PC-9 (cell line): ENCODE measurements around the gene ESAM. TPM values are rescaled to one million over a fixed set of nuclear protein-coding genes. Genes with fewer than 3 reads are reported as not detected.
A peak's percentile ranks its signal among the peaks of the same experiment; 100 is the strongest.

Experiments used
- BruUV-seq: library from RNA; stranded (reverse); fragments of 400-500 nt; replicated peaks from 2 replicates; lab custom pipeline; 2021; lab: Mats Ljungman, UMichigan
- CTCF ChIA-PET: fragments of 300-600 bp; sonication (Branson Sonifier 250); formaldehyde crosslinking; loops from one replicate; lab custom pipeline; 2022; ENCODE audit warnings: antibody characterized with exemption; lab: Charles Lee
- POLR2A ChIA-PET: fragments of 300-600 bp; sonication (Branson Sonifier 250); formaldehyde crosslinking; loops from one replicate; lab custom pipeline; 2022; ENCODE audit warnings: antibody characterized with exemption; ENCODE audit not compliant: unreplicated experiment; lab: Charles Lee
- DNase-seq, 2 experiments: peaks; one replicate each; pipeline versions ENCODE4 v3.0.0 to v3.0.0-alpha.2; 2015 to 2022; ENCODE audit warnings: mixed read lengths in 1 of 2
- H2AFZ ChIP-seq: fragments of 200-600 bp; sonication (generic); 2 replicates; pipeline ENCODE4 v1.8.1; 2017; ENCODE audit warnings: antibody characterized with exemption
- H3F3A ChIP-seq: fragments of 200-600 bp; sonication (generic); 2 replicates; pipeline ENCODE4 v1.8.1; 2017; ENCODE audit warnings: antibody characterized with exemption, mild to moderate bottlenecking, low read depth; ENCODE audit not compliant: insufficient read depth
- H3K27ac ChIP-seq: fragments of 200-600 bp; sonication (generic); 2 replicates; pipeline ENCODE4 v1.6.1; 2016; ENCODE audit warnings: mixed run types
- H3K27me3 ChIP-seq: fragments of 200-600 bp; sonication (generic); 2 replicates; pipeline ENCODE4 v1.6.1; 2016; ENCODE audit warnings: low read depth, mixed run types; ENCODE audit not compliant: insufficient read depth
- H3K36me3 ChIP-seq: fragments of 200-600 bp; sonication (generic); 2 replicates; pipeline ENCODE4 v1.6.1; 2016; ENCODE audit warnings: low read depth, mixed run types
- H3K4me1 ChIP-seq: fragments of 200-600 bp; sonication (generic); replicated peaks from 2 replicates; pipeline ENCODE4 v1.6.1; 2016; ENCODE audit warnings: mixed run types; ENCODE audit not compliant: insufficient read depth
- H3K4me2 ChIP-seq: fragments of 200-600 bp; sonication (generic); 2 replicates; pipeline ENCODE4 v1.6.1; 2017; ENCODE audit warnings: mixed run types
- H3K4me3 ChIP-seq: fragments of 200-600 bp; sonication (generic); 2 replicates; pipeline ENCODE4 v1.6.1; 2016; ENCODE audit warnings: mixed run types
- H3K79me2 ChIP-seq: fragments of 200-600 bp; sonication (generic); 2 replicates; pipeline ENCODE4 v1.6.1; 2017; ENCODE audit warnings: low read depth, mixed run types
- H3K9me2 ChIP-seq: fragments of 200-600 bp; sonication (generic); 2 replicates; pipeline ENCODE4 v1.8.1; 2017; ENCODE audit warnings: mild to moderate bottlenecking; ENCODE audit not compliant: insufficient read depth
- H3K9me3 ChIP-seq: fragments of 200-600 bp; sonication (generic); 2 replicates; pipeline ENCODE4 v1.8.1; 2016; ENCODE audit warnings: low read depth; ENCODE audit not compliant: insufficient read depth
- H4K20me1 ChIP-seq: fragments of 200-600 bp; sonication (generic); 2 replicates; pipeline ENCODE4 v1.8.1; 2017; ENCODE audit not compliant: insufficient read depth
- EZH2 ChIP-seq: fragments of 200-600 bp; sonication (generic); IDR thresholded peaks from 2 replicates; pipeline ENCODE4 v1.8.0; 2017; ENCODE audit warnings: antibody characterized with exemption, low read depth
- intact Hi-C: fragments of 100-400 bp; cut with micrococcal nuclease; formaldehyde crosslinking; loops from one replicate; pipeline ENCODE4 v1.10.0; 2022; ENCODE audit not compliant: unreplicated experiment
- total RNA-seq: library from RNA; stranded (reverse); gene quantifications from 2 replicates; pipeline ENCODE4 v1.2.3, GENCODE V29; 2021
- TF ChIP-seq, protein P1 (sequence below): fragments of 200-600 bp; sonication (generic); conservative IDR thresholded peaks from 2 replicates; pipeline ENCODE4 v1.6.1; 2017; ENCODE audit warnings: mixed run types, antibody characterized with exemption, mild to moderate bottlenecking, moderate library complexity

The ESAM gene
- total RNA-seq, 1 experiment from 2014 or later: 13.5 TPM

GRCh38 chr11:124742555-124742954, 19.5 kb downstream of the ESAM start:
- Histone ChIP-seq H2AFZ (no peak overlapping the region), H3F3A (peaks cover 19% of the 10 kb centered on the region), H3K9me3 (no peaks in the 10 kb centered on the region), H4K20me1 (no peaks in the 10 kb centered on the region), H3K79me2 (no peaks in the 10 kb centered on the region; the same call in 1 of the 2 replicates), H3K4me2 (no peak overlapping the region), H3K9me2 (no peaks in the 10 kb centered on the region), H3K27me3 (no peaks in the 10 kb centered on the region; the same call in 1 of the 2 replicates), H3K36me3 (0 out of 2 replicates have a peak, but pooled peaks cover 3% of the 10 kb centered on the region), H3K4me3 (no peak overlapping the region), H3K4me1 (peaks cover 9% of the 10 kb centered on the region), H3K27ac (no peak overlapping the region)
- TF ChIP-seq EZH2: no peak
- TF ChIP-seq, protein P1, sequence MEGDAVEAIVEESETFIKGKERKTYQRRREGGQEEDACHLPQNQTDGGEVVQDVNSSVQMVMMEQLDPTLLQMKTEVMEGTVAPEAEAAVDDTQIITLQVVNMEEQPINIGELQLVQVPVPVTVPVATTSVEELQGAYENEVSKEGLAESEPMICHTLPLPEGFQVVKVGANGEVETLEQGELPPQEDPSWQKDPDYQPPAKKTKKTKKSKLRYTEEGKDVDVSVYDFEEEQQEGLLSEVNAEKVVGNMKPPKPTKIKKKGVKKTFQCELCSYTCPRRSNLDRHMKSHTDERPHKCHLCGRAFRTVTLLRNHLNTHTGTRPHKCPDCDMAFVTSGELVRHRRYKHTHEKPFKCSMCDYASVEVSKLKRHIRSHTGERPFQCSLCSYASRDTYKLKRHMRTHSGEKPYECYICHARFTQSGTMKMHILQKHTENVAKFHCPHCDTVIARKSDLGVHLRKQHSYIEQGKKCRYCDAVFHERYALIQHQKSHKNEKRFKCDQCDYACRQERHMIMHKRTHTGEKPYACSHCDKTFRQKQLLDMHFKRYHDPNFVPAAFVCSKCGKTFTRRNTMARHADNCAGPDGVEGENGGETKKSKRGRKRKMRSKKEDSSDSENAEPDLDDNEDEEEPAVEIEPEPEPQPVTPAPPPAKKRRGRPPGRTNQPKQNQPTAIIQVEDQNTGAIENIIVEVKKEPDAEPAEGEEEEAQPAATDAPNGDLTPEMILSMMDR: no peak
- no TSS peak for BruUV-seq
- DNase-seq: no peak
- intact Hi-C loops: loop anchor here (10.0 kb wide), 1 partner anchor 52 kb away; no protein-coding TSS in a partner anchor
- ChIA-PET POLR2A (no interaction called here), CTCF (no interaction called here)

- BruUV-seq: TSS peak; percentile 19
- POLR2A ChIA-PET: interaction anchor here (1.0 kb wide), 1 partner anchor 12 kb away, joined by 4 read pairs; no protein-coding TSS in a partner anchor
- no peaks in the 10 kb centered on the region; the same call in 1 of the 2 replicates for H3K27me3 ChIP-seq
Observed at GRCh38 chr11:124740277-124740882, 21.7 kb downstream of the ESAM start.

More at GRCh38 chr11:124740277-124740882, 21.7 kb downstream of the ESAM start:
- Histone ChIP-seq H3K4me3 (peak overlapping the region; percentile 73), H3K4me2 (peak overlapping the region; percentile 99), H3K9me3 (no peaks in the 10 kb centered on the region), H2AFZ (peak overlapping the region; percentile 85), H3K27ac (no peak overlapping the region), H3K36me3 (no peaks in the 10 kb centered on the region), H3F3A (peaks cover 13% of the 10 kb centered on the region; the same call in 1 of the 2 replicates), H4K20me1 (no peaks in the 10 kb centered on the region), H3K79me2 (no peaks in the 10 kb centered on the region), H3K9me2 (no peaks in the 10 kb centered on the region), H3K4me1 (peaks cover 3% of the 10 kb centered on the region; the same call in 1 of the 2 replicates)
- DNase-seq: peak in 1 of 2 experiments; percentile 23
- CTCF ChIA-PET: no interaction called here
- intact Hi-C loops: loop anchor here (10.0 kb wide), 1 partner anchor 54 kb away; no protein-coding TSS in a partner anchor
- TF ChIP-seq, protein P1: no peak; the same call in 1 of the 2 replicates
- TF ChIP-seq EZH2: no peak
